Osteocyte (in vitro differentiated cells): ENCODE results near the gene XK. TPM values are rescaled to one million over a fixed set of nuclear protein-coding genes. Genes with fewer than 3 reads are reported as not detected.

ENCODE experiments used
- DNase-seq: peaks from one replicate; pipeline ENCODE4 v3.0.0; 2021; ENCODE audit warnings: mixed read lengths; ENCODE audit not compliant: unreplicated experiment; ENCODE audit errors: extremely low spot score
- H3K27ac Mint-ChIP-seq: one replicate; pipeline ENCODE4 v1.8.0; 2021; ENCODE audit warnings: mild to moderate bottlenecking, mixed read lengths; ENCODE audit not compliant: unreplicated experiment
- H3K27me3 Mint-ChIP-seq: one replicate; pipeline ENCODE4 v1.8.0; 2021; ENCODE audit warnings: mixed read lengths; ENCODE audit not compliant: unreplicated experiment
- H3K36me3 Mint-ChIP-seq: one replicate; pipeline ENCODE4 v1.8.0; 2021; ENCODE audit warnings: mixed read lengths; ENCODE audit not compliant: unreplicated experiment
- H3K4me1 Mint-ChIP-seq: one replicate; pipeline ENCODE4 v1.8.0; 2021; ENCODE audit warnings: mixed read lengths; ENCODE audit not compliant: unreplicated experiment
- H3K4me3 Mint-ChIP-seq: one replicate; pipeline ENCODE4 v1.8.0; 2021; ENCODE audit warnings: mild to moderate bottlenecking, moderate library complexity, mixed read lengths; ENCODE audit not compliant: unreplicated experiment
- H3K9me3 Mint-ChIP-seq: one replicate; pipeline ENCODE4 v1.8.0; 2021; ENCODE audit warnings: mixed read lengths; ENCODE audit not compliant: unreplicated experiment
- total RNA-seq: library from RNA; stranded (reverse); gene quantifications from 2 replicates; pipeline ENCODE4 v1.2.1, GENCODE V29; 2021
- TF ChIP-seq, protein P1 (sequence below): fragments of 200-600 bp; sonication (generic); IDR thresholded peaks from 2 replicates; pipeline ENCODE4 v1.5.0; 2021; ENCODE audit warnings: antibody characterized with exemption, mild to moderate bottlenecking, moderate library complexity

The XK gene
- total RNA-seq, 1 donor from 2014 or later, result not detected

DNA sequence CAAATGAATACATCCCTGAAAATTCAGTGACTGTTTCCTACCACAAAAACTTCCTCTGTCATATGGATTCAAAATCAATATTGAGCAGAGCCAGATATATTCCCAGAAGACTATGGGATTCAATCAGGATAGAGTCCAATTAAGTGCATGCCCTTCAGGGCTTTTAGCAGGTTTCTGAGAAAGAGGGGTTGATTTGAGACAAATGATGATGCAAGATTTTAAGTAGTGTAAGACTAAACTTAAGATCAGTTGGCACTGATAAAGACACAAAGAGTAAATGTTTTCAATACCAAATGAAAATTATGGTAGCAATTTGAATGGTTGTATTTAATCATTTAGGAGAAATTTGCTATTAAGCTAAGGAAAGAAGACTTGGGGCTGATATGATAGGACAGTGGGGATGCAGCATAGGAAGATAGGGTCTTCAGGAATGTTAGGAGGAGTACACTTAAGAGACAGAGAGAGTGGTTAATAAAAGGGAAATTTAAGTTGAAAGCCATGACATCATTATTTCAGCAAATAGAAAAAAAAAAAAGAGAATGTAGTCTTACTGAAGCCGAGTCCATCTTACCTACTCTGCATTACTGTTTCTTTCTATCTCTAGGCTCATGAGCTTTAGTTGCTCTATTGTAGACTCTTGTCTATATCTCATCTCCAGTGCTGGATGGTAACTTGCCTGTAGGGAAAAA, 32.0 kb upstream of the XK start:
- no peaks in the 10 kb centered on the region for H3K4me1 Mint-ChIP-seq

DNA sequence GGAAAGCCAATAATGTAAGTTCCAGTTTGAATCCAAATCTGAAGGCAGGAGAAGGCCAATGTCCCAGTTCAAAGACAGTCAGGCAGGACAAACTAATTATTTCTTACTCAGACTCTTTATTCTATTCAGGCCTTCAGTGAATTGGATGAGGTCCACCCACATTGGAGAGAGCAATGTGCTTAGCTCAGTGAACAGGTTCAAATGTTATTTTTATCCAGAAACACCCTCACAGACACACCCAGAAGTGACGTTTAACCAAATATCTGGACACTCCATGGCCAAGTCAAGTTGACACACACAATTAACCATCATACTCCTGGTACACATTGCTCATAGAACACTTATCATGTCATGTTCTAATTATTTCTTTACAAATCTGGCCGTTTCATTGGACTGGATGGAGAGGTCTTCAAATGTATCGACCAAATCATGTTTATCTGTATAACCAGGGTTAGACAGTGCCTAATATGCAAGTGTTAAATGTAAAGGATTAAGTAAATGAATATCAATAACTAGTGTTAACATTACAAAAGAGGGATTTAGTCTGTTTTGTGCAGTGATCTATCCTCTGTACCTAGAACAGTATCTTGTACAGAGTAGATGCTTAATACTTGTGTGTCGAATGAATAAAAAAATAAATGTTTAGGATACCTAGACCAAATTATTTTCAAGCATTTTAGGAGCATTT, 27.1 kb upstream of the XK start:
- Mint-ChIP-seq H3K27ac (no peak overlapping the region), H3K27me3 (no peaks in the 10 kb centered on the region), H3K9me3 (peaks cover 5% of the 10 kb centered on the region), H3K36me3 (no peaks in the 10 kb centered on the region), H3K4me1 (no peaks in the 10 kb centered on the region), H3K4me3 (no peak overlapping the region)
- DNase-seq, result no peak
- TF ChIP-seq, protein P1, sequence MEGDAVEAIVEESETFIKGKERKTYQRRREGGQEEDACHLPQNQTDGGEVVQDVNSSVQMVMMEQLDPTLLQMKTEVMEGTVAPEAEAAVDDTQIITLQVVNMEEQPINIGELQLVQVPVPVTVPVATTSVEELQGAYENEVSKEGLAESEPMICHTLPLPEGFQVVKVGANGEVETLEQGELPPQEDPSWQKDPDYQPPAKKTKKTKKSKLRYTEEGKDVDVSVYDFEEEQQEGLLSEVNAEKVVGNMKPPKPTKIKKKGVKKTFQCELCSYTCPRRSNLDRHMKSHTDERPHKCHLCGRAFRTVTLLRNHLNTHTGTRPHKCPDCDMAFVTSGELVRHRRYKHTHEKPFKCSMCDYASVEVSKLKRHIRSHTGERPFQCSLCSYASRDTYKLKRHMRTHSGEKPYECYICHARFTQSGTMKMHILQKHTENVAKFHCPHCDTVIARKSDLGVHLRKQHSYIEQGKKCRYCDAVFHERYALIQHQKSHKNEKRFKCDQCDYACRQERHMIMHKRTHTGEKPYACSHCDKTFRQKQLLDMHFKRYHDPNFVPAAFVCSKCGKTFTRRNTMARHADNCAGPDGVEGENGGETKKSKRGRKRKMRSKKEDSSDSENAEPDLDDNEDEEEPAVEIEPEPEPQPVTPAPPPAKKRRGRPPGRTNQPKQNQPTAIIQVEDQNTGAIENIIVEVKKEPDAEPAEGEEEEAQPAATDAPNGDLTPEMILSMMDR, result no peak

More for the DNA sequence above, 32.0 kb upstream of the XK start:
- H3K27me3 Mint-ChIP-seq, result no peaks in the 10 kb centered on the region
- no peak for DNase-seq
- H3K27ac Mint-ChIP-seq, result no peak overlapping the region
- TF ChIP-seq, protein P1, result no peak
- no peak overlapping the region for H3K4me3 Mint-ChIP-seq
- H3K36me3 Mint-ChIP-seq, result no peaks in the 10 kb centered on the region
- peaks cover 5% of the 10 kb centered on the region for H3K9me3 Mint-ChIP-seq

DNA sequence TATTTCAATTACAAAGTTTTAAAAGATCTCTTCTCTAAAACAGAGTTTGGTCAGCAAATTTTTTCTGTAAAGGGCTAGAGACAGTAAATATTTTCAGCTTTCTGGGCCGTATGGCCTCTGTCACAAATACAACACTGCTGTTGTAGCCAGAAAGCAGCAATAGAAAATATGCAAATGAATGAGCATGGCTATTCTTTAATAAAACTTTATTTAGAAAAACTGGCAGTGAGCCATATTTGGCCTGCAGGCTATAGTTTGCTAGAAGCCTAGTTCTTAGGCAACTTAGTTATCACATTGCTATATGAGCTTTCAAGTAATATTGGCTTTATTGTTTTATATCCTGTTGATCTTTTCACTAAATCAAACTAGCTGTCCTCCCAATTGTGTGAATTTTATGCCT, 26.5 kb upstream of the XK start:
- H3K27ac Mint-ChIP-seq, result no peak overlapping the region
- no peak overlapping the region for H3K4me3 Mint-ChIP-seq
- H3K27me3 Mint-ChIP-seq, result no peaks in the 10 kb centered on the region
- TF ChIP-seq, protein P1, result no peak
- peaks cover 5% of the 10 kb centered on the region for H3K9me3 Mint-ChIP-seq
- DNase-seq, result no peak
- no peaks in the 10 kb centered on the region for H3K36me3 Mint-ChIP-seq
- H3K4me1 Mint-ChIP-seq, result no peaks in the 10 kb centered on the region

DNA sequence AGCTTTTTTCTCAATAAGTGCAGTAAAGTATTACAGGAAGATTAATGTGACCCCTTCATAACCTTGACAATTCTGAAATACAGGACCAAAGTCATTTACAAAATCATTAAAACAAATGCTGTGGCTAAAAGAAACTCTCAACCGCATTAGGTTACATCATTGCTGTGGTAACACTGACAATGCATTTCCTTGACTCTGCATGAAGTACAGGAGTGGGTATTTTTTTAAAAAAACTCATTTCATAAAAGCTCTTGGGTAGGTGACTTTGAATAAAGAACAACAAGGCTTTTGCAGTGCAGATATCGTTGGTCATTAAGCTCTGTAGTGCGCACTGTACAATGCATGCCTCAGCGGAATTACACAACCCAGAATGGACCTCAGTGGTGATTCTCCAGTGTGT, 23.4 kb upstream of the XK start:
- TF ChIP-seq, protein P1, result no peak

DNA sequence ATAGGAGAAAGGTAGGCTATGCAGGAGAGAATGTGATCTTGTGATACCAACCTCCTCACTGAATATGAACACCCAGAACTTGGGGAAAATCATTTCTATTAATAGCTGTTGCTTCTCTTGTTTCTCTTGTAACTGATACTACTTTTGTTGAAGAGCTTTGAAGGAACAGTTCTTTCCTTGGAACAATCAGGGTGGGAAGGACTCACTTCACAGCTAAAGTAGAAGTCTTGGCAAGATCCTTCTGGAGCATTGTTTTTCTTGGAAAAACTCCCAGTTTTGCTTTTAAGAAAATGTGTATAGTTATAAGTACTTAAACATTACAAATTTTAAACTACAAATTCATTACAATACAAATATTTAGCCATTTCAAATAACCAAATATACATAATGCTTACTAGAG, 19.1 kb upstream of the XK start:
- Mint-ChIP-seq H3K4me3 (no peak overlapping the region), H3K36me3 (no peaks in the 10 kb centered on the region), H3K27me3 (peaks cover 2% of the 10 kb centered on the region), H3K9me3 (peaks cover 7% of the 10 kb centered on the region), H3K27ac (no peak overlapping the region), H3K4me1 (no peaks in the 10 kb centered on the region)
- no peak for DNase-seq
- TF ChIP-seq, protein P1, result no peak

More for the DNA sequence above, 23.4 kb upstream of the XK start:
- H3K4me3 Mint-ChIP-seq, result no peak overlapping the region
- H3K27ac Mint-ChIP-seq, result no peak overlapping the region
- peaks cover 12% of the 10 kb centered on the region for H3K9me3 Mint-ChIP-seq
- H3K27me3 Mint-ChIP-seq, result no peaks in the 10 kb centered on the region
- no peaks in the 10 kb centered on the region for H3K4me1 Mint-ChIP-seq
- DNase-seq, result no peak
- no peaks in the 10 kb centered on the region for H3K36me3 Mint-ChIP-seq
